Cardiac fibroblast (primary cell): ENCODE measurements around the gene RNF130.
"Not testable (repeated sequence)": the region's sequence is repeated elsewhere in the genome, so short reads cannot be mapped to it uniquely, and the experiment has no call there.

Source experiments
- DNase-seq, 2 donors: peaks; one replicate each; pipeline versions ENCODE4 v3.0.0 to v3.0.0-alpha.2; 2010; ENCODE audit warnings: low read depth in 2 of 2
- H3K4me3 ChIP-seq, 2 donors: replicated peaks in 1 of 2; 1 replicate in 1 of 2; 2 replicates in 1 of 2; pipeline ENCODE4 v1.5.1; 2011; ENCODE audit warnings: low read depth in 2 of 2, low read length in 2 of 2, mild to moderate bottlenecking in 2 of 2, moderate library complexity in 1 of 2
- CTCF ChIP-seq: IDR thresholded peaks from one replicate; pipeline ENCODE4 v1.5.1; 2011; ENCODE audit warnings: low read depth, mild to moderate bottlenecking, low read length, inconsistent platforms

RNF130 gene

DNA sequence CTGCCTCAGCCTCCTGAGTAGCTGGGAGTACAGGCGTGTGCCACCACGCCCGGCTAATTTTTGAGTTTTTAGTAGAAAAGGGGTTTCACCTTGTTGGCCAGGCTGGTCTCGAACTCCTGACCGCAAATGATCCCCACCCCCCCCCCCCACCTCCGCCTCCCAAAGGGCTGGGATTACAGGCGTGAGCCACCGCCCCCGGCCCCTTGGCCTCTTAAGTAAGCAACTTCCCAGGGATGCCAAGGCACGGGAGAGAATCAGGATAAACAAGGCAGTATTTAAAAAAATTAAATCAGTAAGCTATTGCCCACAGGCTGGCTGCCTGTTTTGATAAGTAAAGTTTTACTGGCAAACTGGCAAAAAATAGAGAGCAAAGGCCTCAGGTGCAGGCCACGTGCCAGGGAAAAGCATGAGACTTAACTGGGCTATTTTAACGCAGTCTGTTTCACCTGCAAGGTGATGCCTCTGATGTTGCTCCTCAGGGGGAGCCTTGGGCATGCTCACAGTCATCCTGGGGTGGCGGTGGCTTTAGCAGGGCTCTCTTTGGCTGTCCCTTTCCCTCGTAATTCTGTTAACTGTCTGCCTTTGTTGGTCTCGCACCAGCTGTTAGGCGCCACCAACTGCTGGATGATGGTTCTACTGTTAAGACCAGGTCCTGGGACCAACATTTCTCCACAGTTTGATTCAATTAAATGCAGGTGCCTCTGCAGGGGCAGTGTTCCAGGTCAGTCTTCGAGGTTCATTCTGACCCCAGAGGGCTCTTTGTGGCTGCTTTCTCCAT is 19.4 kb upstream of the RNF130 start:
- DNase-seq: peak; percentile 33 to 41
- peak; percentile 25 for TF ChIP-seq CTCF
- H3K4me3 ChIP-seq: peak overlapping the region in 1 of 2 donors; percentile 28

DNA sequence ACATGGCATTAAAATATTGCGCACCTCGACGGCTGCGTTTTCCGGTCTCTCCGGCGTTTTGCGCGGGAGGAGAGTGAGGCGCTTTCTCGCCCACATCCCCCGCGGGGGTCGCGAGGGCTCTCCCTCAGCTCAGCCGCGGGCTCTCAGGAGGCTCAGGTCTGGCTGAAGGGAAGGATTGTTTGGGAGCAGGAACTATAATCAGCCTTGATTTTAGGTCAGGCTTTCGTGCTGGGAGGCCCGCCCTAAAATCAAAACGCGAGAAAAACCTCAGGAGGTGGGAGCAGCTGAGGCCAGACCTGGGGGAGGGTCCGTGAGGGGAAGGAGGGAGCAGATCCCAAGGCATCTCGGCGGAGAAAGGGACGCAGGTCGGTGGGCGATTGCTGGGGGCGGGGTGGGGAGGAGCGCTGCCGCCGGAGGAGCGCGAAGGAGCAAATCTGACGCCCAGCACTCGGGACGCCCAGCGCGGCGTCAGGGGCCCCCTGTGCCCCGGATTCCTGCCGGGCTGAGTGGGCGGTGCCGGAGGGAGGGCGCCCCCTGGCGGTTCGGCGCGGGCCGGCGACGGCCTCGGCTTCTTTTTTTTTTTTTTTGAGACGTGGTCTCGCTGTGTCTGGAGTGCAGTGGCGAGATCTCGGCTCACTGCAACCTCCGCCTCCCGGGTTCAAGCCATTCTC is 18.7 kb upstream of the RNF130 start:
- peak; percentile 71 to 82 for DNase-seq
- peak; percentile 56 for TF ChIP-seq CTCF
- peak overlapping the region; percentile 56 to 57 for H3K4me3 ChIP-seq

- not testable (repeated sequence) for DNase-seq
Observed at GRCh38 chr5:180089628-180090027, 18.1 kb upstream of the RNF130 start.

GRCh38 chr5:180088561-180088960 is 17.0 kb upstream of the RNF130 start:
- no peak overlapping the region for H3K4me3 ChIP-seq
- DNase-seq: no peak
- no peak for TF ChIP-seq CTCF

More at GRCh38 chr5:180089628-180090027, 18.1 kb upstream of the RNF130 start:
- peak overlapping the region in 1 of 2 donors; percentile 57 for H3K4me3 ChIP-seq

- H3K4me3 ChIP-seq: no peak overlapping the region
- no peak for TF ChIP-seq CTCF
- no peak for DNase-seq
Observed at GRCh38 chr5:180086816-180087399, 15.3 kb upstream of the RNF130 start.

DNA sequence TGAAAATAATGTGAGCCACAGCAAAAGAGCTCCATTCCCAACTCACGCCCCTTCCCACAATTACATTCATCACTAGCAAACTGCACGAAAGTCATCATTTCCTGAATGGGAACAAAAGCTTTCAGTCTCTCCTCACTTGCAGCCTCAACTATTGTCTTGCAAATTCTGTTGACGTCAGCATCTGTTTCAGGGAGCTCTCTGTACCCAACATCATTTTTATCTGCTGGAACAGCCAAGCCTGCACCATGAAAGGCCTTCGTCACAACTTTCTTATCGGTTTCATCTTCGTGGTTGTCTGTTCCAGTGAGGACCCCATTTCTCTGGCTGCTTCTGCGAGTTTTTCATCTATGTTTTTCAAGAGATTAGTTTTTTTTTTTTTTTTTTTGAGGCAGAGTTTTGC is 14.3 kb upstream of the RNF130 start:
- no peak for TF ChIP-seq CTCF
- peak; percentile 31 to 60 for DNase-seq
- H3K4me3 ChIP-seq: no peak overlapping the region
